Natural killer cell (primary cell): Measurements from ENCODE around the gene SYT14. TPM values are rescaled to one million over a fixed set of nuclear protein-coding genes. Genes with fewer than 3 reads are reported as not detected.

Source experiments
- ATAC-seq, 3 donors: fragments of 150-1000 bp in 2 of 3; fragments of 200-7000 bp in 1 of 3; cut with Tn5 transposase; 1 replicate in 1 of 3; 2 replicates in 2 of 3; pipeline ENCODE4 v1.10.0; 2021; ENCODE audit warnings: mild to moderate bottlenecking in 2 of 3, moderate library complexity in 2 of 3
- DNase-seq, 2 donors: peaks; one replicate each; pipeline versions ENCODE4 v3.0.0 to v3.0.0-alpha.2; 2013 to 2021; ENCODE audit warnings: mixed read lengths in 1 of 2
- H3K27ac ChIP-seq: one replicate; pipeline ENCODE4 v1.5.1; 2013; ENCODE audit warnings: mild to moderate bottlenecking, low read length
- H3K27me3 ChIP-seq: one replicate; pipeline ENCODE4 v1.6.1; 2013; ENCODE audit warnings: low read length; ENCODE audit not compliant: control insufficient read depth, insufficient read depth
- H3K36me3 ChIP-seq: one replicate; pipeline ENCODE4 v1.6.1; 2013; ENCODE audit warnings: low read length; ENCODE audit not compliant: control insufficient read depth, insufficient read depth
- H3K4me1 ChIP-seq: one replicate; pipeline ENCODE4 v1.6.1; 2013; ENCODE audit warnings: low read length; ENCODE audit not compliant: control insufficient read depth, insufficient read depth
- H3K4me3 ChIP-seq: one replicate; pipeline ENCODE4 v1.5.1; 2013; ENCODE audit warnings: low read length
- H3K9me3 ChIP-seq: one replicate; pipeline ENCODE4 v1.6.1; 2013; ENCODE audit warnings: low read length; ENCODE audit not compliant: control insufficient read depth, insufficient read depth
- H3K27ac Mint-ChIP-seq, 2 donors: one replicate each; pipeline ENCODE4 v1.8.0; 2022; ENCODE audit warnings: mild to moderate bottlenecking in 2 of 2, mixed read lengths in 2 of 2, moderate library complexity in 1 of 2
- H3K27me3 Mint-ChIP-seq, 2 donors: one replicate each; pipeline ENCODE4 v1.8.0; 2022; ENCODE audit warnings: low read depth in 2 of 2, mixed read lengths in 2 of 2
- H3K36me3 Mint-ChIP-seq: one replicate; pipeline ENCODE4 v1.8.0; 2022; ENCODE audit warnings: mixed read lengths
- H3K4me1 Mint-ChIP-seq, 2 donors: one replicate each; pipeline ENCODE4 v1.8.0; 2022; ENCODE audit warnings: mixed read lengths in 2 of 2
- H3K4me3 Mint-ChIP-seq: one replicate; pipeline ENCODE4 v1.8.0; 2022; ENCODE audit warnings: mild to moderate bottlenecking, moderate library complexity, mixed read lengths
- H3K9me3 Mint-ChIP-seq, 2 donors: one replicate each; pipeline ENCODE4 v1.8.0; 2022; ENCODE audit warnings: mixed read lengths in 2 of 2
- WGBS: methylation state at CpG from one replicate; pipeline ENCODE4 v1.1.7; 2013; ENCODE audit warnings: missing lambda C conversion rate; ENCODE audit not compliant: insufficient coverage; 5-methylcytosine and 5-hydroxymethylcytosine counted together
- intact Hi-C: fragments of 100-400 bp; cut with micrococcal nuclease; formaldehyde crosslinking; loops from one replicate; pipeline ENCODE4 v1.14.2; 2022
- total RNA-seq, 4 donors: library from RNA; stranded (reverse); fragments of 120-200 nt in 1 of 4; gene quantifications; one replicate each; pipeline versions ENCODE4 v1.2.3 to v1.2.4, GENCODE V29; 2013 to 2022
- TF ChIP-seq, protein P1 (sequence below): fragments of 200-600 bp; IDR thresholded peaks from one replicate; pipeline ENCODE4 v1.8.0; 2022; ENCODE audit warnings: antibody characterized with exemption

SYT14 gene
- total RNA-seq, 3 donors from 2014 or later (not counting 1 experiment from before 2014, with no cell fraction given): not detected

DNA sequence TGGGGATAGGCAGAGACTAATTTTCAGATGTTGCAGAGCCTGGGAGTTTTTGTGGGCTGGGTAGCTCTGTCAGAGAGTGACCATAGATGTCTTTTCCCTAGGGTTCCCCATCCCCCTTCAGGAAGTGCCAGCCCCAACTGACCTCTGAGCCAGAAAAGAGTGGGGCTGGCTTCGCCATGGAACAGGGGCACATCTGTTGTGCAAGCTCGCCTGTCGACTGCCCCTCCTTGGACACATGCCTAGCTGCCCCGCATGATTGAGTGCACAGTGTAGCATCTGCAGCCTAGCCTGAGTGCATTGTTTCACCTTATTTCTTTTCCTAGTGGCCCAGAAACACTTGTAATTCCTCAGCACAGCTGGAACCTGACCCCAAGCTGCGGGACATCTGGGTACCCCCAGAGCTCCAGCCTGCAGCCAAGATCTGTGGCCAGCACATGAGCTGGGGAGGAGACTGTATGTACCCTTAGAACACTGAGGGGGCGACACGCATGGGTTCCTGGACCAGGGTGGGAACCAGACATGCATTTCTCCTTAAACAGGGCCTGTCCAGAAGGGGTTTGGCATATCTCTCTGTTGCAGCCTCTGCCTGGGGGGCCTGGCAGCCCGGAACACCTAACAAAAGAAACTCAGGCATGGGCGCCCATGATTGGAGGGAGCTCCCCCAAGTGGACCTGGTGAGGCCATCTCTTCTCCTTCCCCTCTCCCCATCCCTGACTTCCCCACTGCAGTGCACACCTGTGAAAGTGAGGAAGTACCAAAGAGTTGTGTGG is 55.2 kb downstream of the SYT14 start:
- TF ChIP-seq, protein P1, sequence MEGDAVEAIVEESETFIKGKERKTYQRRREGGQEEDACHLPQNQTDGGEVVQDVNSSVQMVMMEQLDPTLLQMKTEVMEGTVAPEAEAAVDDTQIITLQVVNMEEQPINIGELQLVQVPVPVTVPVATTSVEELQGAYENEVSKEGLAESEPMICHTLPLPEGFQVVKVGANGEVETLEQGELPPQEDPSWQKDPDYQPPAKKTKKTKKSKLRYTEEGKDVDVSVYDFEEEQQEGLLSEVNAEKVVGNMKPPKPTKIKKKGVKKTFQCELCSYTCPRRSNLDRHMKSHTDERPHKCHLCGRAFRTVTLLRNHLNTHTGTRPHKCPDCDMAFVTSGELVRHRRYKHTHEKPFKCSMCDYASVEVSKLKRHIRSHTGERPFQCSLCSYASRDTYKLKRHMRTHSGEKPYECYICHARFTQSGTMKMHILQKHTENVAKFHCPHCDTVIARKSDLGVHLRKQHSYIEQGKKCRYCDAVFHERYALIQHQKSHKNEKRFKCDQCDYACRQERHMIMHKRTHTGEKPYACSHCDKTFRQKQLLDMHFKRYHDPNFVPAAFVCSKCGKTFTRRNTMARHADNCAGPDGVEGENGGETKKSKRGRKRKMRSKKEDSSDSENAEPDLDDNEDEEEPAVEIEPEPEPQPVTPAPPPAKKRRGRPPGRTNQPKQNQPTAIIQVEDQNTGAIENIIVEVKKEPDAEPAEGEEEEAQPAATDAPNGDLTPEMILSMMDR: no peak
- intact Hi-C loops: no loop called here
- H3K27me3 Mint-ChIP-seq: peaks cover 0 to 9% of the 10 kb centered on the region in 2 donors
- Histone ChIP-seq H3K9me3 (no peaks in the 10 kb centered on the region), H3K36me3 (no peaks in the 10 kb centered on the region), H3K27ac (no peak overlapping the region), H3K4me3 (no peak overlapping the region), H3K4me1 (no peaks in the 10 kb centered on the region), H3K27me3 (no peaks in the 10 kb centered on the region)
- H3K4me3 Mint-ChIP-seq: no peak overlapping the region
- ATAC-seq (peak in 1 of 3 donors; percentile 24), DNase-seq (no peak)
- no peaks in the 10 kb centered on the region for H3K36me3 Mint-ChIP-seq
- no peaks in the 10 kb centered on the region for H3K9me3 Mint-ChIP-seq
- no peak overlapping the region for H3K27ac Mint-ChIP-seq
- H3K4me1 Mint-ChIP-seq: no peaks in the 10 kb centered on the region
- 85% methylated on average over 8 of the region's 9 CpGs for WGBS

DNA sequence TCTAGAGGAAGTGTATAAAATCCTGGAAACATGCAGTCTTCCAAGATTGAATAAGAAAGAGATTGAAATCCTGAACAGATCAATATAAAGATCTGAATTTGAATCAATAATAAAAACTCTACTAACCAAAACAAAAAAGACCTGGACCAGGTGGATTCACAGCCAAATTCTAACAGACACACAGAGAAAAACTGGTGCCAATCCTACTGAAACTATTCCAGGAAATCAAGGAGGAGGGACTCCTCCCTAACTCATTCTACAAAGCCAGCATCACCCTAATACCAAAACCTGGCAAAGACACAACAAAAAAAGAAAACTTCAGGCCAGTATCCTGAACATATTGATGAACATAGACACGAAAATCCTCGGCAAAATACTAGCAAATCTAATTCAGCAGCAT is 58.3 kb downstream of the SYT14 start:
- no peaks in the 10 kb centered on the region for H3K4me1 Mint-ChIP-seq
- H3K36me3 Mint-ChIP-seq: no peaks in the 10 kb centered on the region
- H3K9me3 Mint-ChIP-seq: no peaks in the 10 kb centered on the region
- intact Hi-C loops: no loop called here
- Histone ChIP-seq H3K27me3 (no peaks in the 10 kb centered on the region), H3K4me1 (no peaks in the 10 kb centered on the region), H3K9me3 (no peaks in the 10 kb centered on the region), H3K36me3 (no peaks in the 10 kb centered on the region), H3K4me3 (no peak overlapping the region), H3K27ac (no peak overlapping the region)
- WGBS: 89% methylated on average over 2 of the region's 2 CpGs
- ATAC-seq (no peak), DNase-seq (no peak)
- no peak overlapping the region for H3K4me3 Mint-ChIP-seq
- TF ChIP-seq, protein P1: no peak
- H3K27me3 Mint-ChIP-seq: peaks cover 0 to 9% of the 10 kb centered on the region in 2 donors
- no peak overlapping the region for H3K27ac Mint-ChIP-seq

DNA sequence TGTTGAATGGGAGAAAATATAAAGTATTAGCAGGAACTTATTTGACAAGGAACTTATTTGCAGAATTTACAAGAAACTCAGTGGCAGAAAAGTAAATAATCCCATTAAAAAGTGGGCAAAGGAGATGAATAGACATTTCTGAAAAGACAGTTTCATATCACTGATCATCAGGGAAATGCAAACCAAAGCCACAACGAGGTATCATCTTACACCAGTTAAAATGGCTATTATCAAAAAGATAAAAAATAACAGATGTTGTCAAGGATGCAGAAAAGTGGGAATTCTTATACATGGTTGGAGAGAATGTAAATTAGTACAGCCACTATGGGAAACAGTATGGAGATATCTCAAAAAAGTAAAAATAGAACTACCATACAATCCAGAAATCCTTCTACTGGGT is 61.0 kb downstream of the SYT14 start:
- Mint-ChIP-seq H3K4me1 (no peaks in the 10 kb centered on the region), H3K36me3 (no peaks in the 10 kb centered on the region), H3K9me3 (no peaks in the 10 kb centered on the region), H3K27ac (no peak overlapping the region), H3K4me3 (no peak overlapping the region), H3K27me3 (peaks cover 4 to 7% of the 10 kb centered on the region in 2 donors)
- Histone ChIP-seq H3K27ac (no peak overlapping the region), H3K36me3 (no peaks in the 10 kb centered on the region), H3K4me1 (no peaks in the 10 kb centered on the region), H3K9me3 (no peaks in the 10 kb centered on the region), H3K27me3 (no peaks in the 10 kb centered on the region), H3K4me3 (no peak overlapping the region)
- no CpG with 5 or more reads among the region's 1 CpG for WGBS
- intact Hi-C loops: no loop called here
- DNase-seq (no peak), ATAC-seq (no peak)
- TF ChIP-seq, protein P1: no peak

DNA sequence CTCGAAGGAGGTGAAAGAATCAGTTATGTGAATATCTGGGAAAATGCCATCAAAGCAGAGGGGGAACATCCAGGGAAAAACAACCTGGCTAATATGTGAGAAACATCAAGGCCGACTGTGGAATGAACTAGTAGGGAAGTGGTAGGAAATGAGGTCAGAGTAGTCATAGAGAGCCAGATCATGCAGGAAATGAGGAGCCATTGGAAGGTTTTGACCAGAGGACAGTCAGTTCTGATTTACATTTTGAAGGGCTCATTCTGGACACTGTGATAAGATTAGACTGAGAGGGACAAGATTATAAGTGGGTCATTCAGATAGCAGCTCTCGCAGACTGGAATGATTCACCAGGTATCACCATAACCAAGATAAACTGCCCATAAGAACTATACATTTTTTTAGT is 63.7 kb downstream of the SYT14 start:
- peaks cover 0 to 2% of the 10 kb centered on the region in 2 donors for H3K9me3 Mint-ChIP-seq
- Histone ChIP-seq H3K9me3 (no peaks in the 10 kb centered on the region), H3K27me3 (no peaks in the 10 kb centered on the region), H3K4me1 (no peaks in the 10 kb centered on the region), H3K4me3 (no peak overlapping the region), H3K36me3 (no peaks in the 10 kb centered on the region), H3K27ac (no peak overlapping the region)
- DNase-seq (no peak), ATAC-seq (no peak)
- no peak overlapping the region for H3K27ac Mint-ChIP-seq
- no peaks in the 10 kb centered on the region for H3K36me3 Mint-ChIP-seq
- H3K4me3 Mint-ChIP-seq: no peak overlapping the region
- intact Hi-C loops: no loop called here
- H3K27me3 Mint-ChIP-seq: peaks cover 0 to 4% of the 10 kb centered on the region in 2 donors
- no peaks in the 10 kb centered on the region for H3K4me1 Mint-ChIP-seq
- TF ChIP-seq, protein P1: no peak
- 72% methylated on average over 3 of the region's 3 CpGs for WGBS
